ENCODE results near the gene NFKBIE.

Gene NFKBIE

GRCh38 chr6:44224029-44224964 is 41.1 kb downstream of the NFKBIE start:
- no peak for DNase-seq

- peak; percentile 76 for DNase-seq
These were observed 41.9 kb downstream of the NFKBIE start, which contains the start of gene SLC29A1 for GRCh38 chr6:44223319-44224028. TSS of gene SLC29A1 (plus strand) at chr6:44223595. CDS start at chr6:44227314, 3,719 bp downstream.

- DNase-seq, result no peak
These were observed 42.6 kb downstream of the NFKBIE start for GRCh38 chr6:44222486-44223318.

DNA sequence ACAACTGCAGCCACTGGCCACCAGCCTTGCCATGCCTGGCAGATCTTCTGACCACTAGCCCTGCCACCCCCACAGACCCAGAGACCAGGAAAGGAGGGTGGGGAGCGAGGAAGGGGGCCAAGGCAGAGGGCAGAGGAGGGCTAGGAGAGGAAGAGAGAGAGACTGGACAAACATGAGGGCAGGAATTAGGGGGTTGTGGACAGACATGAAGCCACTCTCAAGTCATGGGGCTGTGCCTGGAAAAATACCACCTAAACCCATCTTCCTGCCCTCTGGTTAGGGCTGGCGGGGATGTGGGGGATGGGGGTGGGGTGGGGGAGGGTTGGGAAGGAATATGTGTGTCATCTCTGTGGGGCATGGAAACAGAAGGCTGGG is 43.4 kb downstream of the NFKBIE start:
- DNase-seq, result no peak

DNA sequence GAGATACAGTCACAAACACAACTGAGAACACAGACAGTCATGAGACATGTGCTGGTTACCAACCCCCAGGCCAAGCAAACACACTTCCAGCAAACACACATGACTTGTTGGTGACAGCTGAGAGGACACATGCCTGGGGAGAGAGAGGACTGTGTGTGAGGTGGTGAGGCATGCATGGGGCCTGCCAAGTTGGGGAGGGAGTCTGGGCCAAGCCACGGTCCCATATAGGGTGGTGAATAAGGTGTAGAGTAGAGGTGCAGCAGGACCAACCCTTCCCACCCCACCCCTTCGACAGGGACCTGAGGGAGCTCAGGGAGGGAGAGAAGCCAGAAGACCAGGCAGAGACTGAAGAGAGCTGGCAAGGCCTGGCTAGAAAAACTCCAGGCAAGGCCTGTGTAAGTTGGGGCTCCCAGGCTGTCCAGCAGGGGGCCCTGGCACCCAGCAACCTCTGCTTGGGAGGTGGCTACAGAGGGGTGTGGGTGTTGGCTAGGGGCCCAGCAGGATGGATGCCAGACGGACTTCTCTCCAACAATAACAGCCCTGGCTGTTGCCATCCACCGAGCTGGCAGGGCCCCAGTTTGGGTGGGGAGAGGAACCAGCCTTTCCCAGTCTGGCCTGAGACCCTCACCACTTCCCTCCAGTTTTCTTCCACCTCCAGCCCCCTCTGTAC is 43.9 kb downstream of the NFKBIE start:
- DNase-seq, result peak; percentile 48

DNA sequence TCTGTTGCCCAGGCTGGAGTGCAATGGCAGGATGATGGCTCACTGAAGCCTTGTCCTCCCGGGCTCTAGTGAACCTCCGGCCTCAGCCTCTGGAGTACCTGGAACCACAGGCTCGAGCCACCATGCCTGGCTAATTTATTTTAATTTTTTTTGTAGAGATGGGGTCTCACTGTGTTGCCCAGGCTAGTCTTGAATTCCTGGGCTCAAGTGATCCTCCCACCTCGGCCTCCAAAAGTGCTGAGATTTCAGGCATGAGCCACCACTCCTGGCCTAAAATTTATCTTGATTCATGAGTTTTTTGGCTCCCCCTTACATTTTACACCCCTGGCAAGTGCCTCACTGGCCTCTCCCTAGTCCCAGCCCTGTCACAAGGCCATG is 44.4 kb downstream of the NFKBIE start:
- no peak for DNase-seq

DNA sequence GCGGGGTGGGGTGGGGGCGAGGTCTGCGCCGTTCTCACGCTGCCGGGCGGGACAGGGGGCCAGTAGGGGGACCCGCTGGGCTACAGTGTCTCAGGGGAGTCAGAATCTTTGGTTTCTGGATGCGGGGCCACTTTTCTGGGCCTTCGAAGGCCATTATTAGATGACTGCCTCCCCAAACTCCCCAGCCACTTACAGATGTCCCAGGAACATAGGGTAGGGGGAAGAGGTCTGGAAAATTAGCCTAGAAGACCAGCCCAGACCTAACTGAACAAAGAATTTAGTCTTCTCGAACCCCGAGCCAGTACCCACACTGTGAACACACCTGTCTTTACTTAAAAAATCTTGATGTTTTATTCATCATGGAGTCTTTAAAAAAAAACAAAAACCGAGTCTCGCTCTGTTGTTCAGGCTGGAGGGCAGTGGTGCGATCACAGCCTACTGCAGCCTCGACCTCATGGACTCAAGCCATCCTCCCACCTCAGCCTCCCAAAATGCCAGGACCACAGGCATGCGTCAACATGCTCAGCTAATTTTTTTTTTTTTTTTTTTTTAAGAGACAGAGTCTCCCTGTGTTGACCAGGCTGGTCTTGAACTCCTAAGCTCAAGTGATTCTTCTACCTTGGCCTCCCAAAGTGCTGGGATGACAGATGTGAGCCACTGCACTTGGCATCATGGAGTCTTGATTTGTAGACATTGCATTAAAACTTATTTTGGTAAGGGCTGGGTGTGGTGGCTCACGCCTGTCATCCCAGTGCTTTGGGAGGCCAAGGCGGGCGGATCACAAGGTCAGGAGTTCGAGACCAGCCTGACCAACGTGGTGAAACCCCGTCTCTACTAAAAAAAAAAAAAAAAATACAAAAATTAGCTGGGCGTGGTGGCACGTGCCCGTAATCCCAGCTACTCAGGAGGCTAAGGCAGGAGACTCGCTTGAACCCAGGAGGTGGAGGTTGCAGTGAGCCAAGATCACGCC is 45.3 kb downstream of the NFKBIE start:
- no peak for DNase-seq

DNA sequence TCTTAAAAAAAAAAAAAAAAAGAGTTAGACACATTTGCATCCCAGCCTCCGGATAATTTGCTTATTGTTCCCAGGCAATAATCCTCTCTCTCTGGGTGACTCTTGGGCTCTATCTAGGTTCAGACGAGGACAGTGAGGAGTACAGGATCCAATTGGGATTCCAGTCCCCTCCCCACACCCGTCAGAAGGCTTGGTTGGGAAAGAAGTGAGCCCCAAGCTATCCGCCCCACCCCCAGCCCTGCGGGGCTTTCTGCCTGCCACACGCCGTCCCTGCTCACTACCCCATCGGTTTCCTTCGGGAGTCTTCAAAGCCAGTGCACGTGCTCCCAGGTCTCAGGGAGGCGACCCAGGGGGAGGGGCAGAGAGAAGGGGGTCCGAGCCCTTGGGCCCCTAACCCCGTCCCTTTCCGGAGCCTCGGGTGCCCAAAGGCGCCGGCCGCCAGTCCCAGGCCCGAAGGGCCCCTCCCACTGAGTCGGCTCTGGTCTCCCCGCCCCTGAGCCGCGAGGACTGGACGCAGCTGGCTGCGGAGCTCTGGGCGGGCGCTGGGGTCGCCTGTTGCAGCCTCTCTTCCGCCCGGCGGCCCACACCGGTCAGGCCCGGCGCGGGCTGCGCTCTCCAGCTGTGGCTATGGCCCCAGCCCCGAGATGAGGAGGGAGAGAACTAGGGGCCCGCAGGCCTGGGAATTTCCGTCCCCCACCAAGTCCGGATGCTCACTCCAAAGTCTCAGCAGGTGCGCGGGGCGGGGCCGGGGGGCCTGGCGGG is 46.1 kb downstream of the NFKBIE start:
- DNase-seq, result peak; percentile 19

- no peak for DNase-seq
These were observed 47.8 kb downstream of the NFKBIE start for GRCh38 chr6:44217332-44218143.

GRCh38 chr6:44216677-44217331 is 48.5 kb downstream of the NFKBIE start, which contains the start of gene MYMX:
TSS of gene MYMX (plus strand) at chr6:44216926. CDS start at chr6:44217472, 546 bp downstream.
- no peak for DNase-seq

DNA sequence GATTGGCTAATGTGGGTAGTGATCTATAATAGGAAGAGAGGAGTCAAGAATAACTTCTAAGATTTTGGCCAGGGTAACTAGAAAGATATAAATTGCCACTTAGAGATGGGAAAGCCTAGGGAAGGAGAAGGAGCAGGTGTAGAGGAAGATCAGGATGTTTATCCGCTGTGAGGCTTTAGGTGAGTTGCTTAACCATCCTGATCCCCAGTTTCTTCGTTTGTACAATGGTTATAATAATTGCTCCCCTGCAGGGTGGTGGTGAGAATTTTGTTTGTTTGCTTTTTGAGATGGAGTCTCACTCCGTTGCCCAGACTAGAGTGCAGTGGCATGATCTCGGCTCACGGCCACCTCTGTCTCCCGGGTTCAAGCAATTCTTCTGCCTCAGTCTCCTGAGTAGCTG is 51.0 kb downstream of the NFKBIE start:
- no peak for DNase-seq

- DNase-seq, result no peak
These were observed 54.1 kb downstream of the NFKBIE start for GRCh38 chr6:44211284-44211683.

Data from effector CD8-positive, alpha-beta T cell (primary cell).